NT2/D1 (cell line): Measurements from ENCODE around the gene APOB.

Source experiments
- SUZ12 ChIP-seq: IDR thresholded peaks from 2 replicates; pipeline ENCODE4 v1.6.1; 2011; ENCODE audit not compliant: insufficient read length, insufficient read depth; ENCODE audit errors: extremely low read depth
- YY1 ChIP-seq: IDR thresholded peaks from 2 replicates; pipeline ENCODE4 v1.6.1; 2011; ENCODE audit not compliant: insufficient read length, insufficient read depth
- ZNF274 ChIP-seq: IDR thresholded peaks from 2 replicates; pipeline ENCODE4 v1.6.1; 2011; ENCODE audit warnings: mild to moderate bottlenecking, low read depth, low read length

DNA sequence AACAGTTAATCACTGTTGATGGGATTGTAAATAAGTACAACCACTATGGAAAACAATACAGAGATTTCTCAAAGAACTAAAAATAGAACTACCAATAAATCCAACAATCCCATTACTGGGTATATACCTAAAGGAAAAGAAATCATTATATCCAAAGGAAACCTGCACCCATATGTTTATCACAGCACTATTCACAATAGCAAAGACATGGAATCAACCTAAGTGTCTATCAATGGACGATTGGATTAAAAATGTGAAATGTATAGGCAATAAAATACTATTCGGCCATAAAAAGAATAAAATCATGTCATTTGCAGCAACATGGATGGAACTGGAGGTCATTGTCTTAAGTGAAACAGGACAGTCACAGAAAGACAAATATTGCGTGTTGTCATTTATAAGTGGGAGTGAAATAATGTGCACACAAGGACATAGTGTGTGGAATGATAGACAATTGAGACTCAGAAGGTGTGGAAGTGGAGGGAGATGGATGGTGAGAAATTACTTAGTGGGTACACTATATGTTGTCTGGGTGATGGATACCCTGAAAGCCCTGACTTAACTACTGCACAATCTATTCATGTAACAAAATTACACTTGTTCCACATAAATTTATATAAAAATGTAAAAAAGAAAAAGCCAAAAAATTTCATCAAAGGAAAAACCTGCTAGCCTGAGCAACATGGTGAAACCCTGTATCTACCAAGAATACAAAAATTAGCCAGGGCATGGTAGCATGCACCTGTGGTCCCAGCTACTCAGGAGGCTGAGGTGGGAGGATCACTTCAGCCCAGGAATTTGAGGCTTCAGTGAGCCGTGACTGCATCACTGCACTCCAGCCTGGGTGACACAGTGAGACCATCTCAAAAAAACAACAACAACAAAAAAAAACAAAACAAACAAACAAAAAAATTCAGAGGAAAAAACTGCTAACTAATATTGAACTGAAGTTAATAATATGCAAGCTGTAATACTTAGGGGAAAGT, 12.6 kb downstream of the APOB start:
- TF ChIP-seq ZNF274 (no peak), SUZ12 (no peak), YY1 (no peak)
